Memory B cell (primary cell): ENCODE results near the gene CTXN3.
"Not testable (repeated sequence)": the region's sequence is repeated elsewhere in the genome, so short reads cannot be mapped to it uniquely, and the experiment has no call there.

Experiments
- ATAC-seq: fragments of 150-1000 bp; cut with Tn5 transposase; 2 replicates; pipeline ENCODE4 v1.10.0; 2021; ENCODE audit warnings: low read depth, mild to moderate bottlenecking, moderate library complexity
- DNase-seq, 2 donors: peaks; one replicate each; pipeline ENCODE4 v3.0.0; 2022; ENCODE audit warnings: low spot score in 2 of 2
- H3K27ac Mint-ChIP-seq: one replicate; pipeline ENCODE4 v1.8.0; 2022; ENCODE audit warnings: mild to moderate bottlenecking, moderate library complexity, mixed read lengths
- H3K27me3 Mint-ChIP-seq: one replicate; pipeline ENCODE4 v1.8.0; 2022; ENCODE audit warnings: mixed read lengths
- H3K36me3 Mint-ChIP-seq: one replicate; pipeline ENCODE4 v1.8.0; 2022; ENCODE audit warnings: mild to moderate bottlenecking, mixed read lengths
- H3K4me1 Mint-ChIP-seq: one replicate; pipeline ENCODE4 v1.8.0; 2022; ENCODE audit warnings: mixed read lengths
- H3K4me3 Mint-ChIP-seq: one replicate; pipeline ENCODE4 v1.8.0; 2022; ENCODE audit warnings: mild to moderate bottlenecking, moderate library complexity, mixed read lengths
- H3K9me3 Mint-ChIP-seq: one replicate; pipeline ENCODE4 v1.8.0; 2022; ENCODE audit warnings: mixed read lengths

The CTXN3 gene

GRCh38 chr5:127666043-127666716 is 17.3 kb downstream of the CTXN3 start:
- ATAC-seq = no peak
- no peak overlapping the region for H3K27ac Mint-ChIP-seq
- H3K4me1 Mint-ChIP-seq = no peaks in the 10 kb centered on the region
- peaks cover 3% of the 10 kb centered on the region for H3K27me3 Mint-ChIP-seq
- no peak for DNase-seq
- no peaks in the 10 kb centered on the region for H3K9me3 Mint-ChIP-seq
- no peak overlapping the region for H3K4me3 Mint-ChIP-seq
- H3K36me3 Mint-ChIP-seq = no peaks in the 10 kb centered on the region

- Mint-ChIP-seq H3K27ac (no peak overlapping the region), H3K4me3 (no peak overlapping the region), H3K9me3 (no peaks in the 10 kb centered on the region), H3K36me3 (no peaks in the 10 kb centered on the region), H3K27me3 (peaks cover 3% of the 10 kb centered on the region), H3K4me1 (no peaks in the 10 kb centered on the region)
- DNase-seq (no peak), ATAC-seq (no peak)
Observed at GRCh38 chr5:127667926-127668325, 19.0 kb downstream of the CTXN3 start.

- H3K9me3 Mint-ChIP-seq = no peaks in the 10 kb centered on the region
- no peaks in the 10 kb centered on the region for H3K4me1 Mint-ChIP-seq
- H3K36me3 Mint-ChIP-seq = no peaks in the 10 kb centered on the region
- H3K27ac Mint-ChIP-seq = no peak overlapping the region
- no peak overlapping the region for H3K4me3 Mint-ChIP-seq
- DNase-seq (no peak), ATAC-seq (no peak)
- peaks cover 3% of the 10 kb centered on the region for H3K27me3 Mint-ChIP-seq
Observed at GRCh38 chr5:127671218-127671617, 22.3 kb downstream of the CTXN3 start.

GRCh38 chr5:127673117-127673800 is 24.4 kb downstream of the CTXN3 start:
- Mint-ChIP-seq H3K27me3 (peaks cover 3% of the 10 kb centered on the region), H3K9me3 (peaks cover 1% of the 10 kb centered on the region), H3K4me3 (no peak overlapping the region), H3K27ac (no peak overlapping the region), H3K36me3 (no peaks in the 10 kb centered on the region), H3K4me1 (no peaks in the 10 kb centered on the region)
- DNase-seq = no peak
- ATAC-seq = no peak

GRCh38 chr5:127676951-127677350 is 28.1 kb downstream of the CTXN3 start:
- H3K27ac Mint-ChIP-seq, H3K4me1 Mint-ChIP-seq, ATAC-seq, H3K9me3 Mint-ChIP-seq, H3K4me3 Mint-ChIP-seq, H3K27me3 Mint-ChIP-seq, DNase-seq, H3K36me3 Mint-ChIP-seq: not testable (repeated sequence)

- not testable (repeated sequence) for H3K27ac Mint-ChIP-seq, DNase-seq, H3K36me3 Mint-ChIP-seq, ATAC-seq, H3K4me3 Mint-ChIP-seq, H3K4me1 Mint-ChIP-seq, H3K27me3 Mint-ChIP-seq, H3K9me3 Mint-ChIP-seq
Observed at GRCh38 chr5:127679691-127680330, 30.9 kb downstream of the CTXN3 start.

- H3K9me3 Mint-ChIP-seq = peaks cover 1% of the 10 kb centered on the region
- no peak overlapping the region for H3K4me3 Mint-ChIP-seq
- H3K27me3 Mint-ChIP-seq = peaks cover 2% of the 10 kb centered on the region
- DNase-seq (no peak), ATAC-seq (no peak)
- H3K27ac Mint-ChIP-seq = no peak overlapping the region
- no peaks in the 10 kb centered on the region for H3K36me3 Mint-ChIP-seq
- no peaks in the 10 kb centered on the region for H3K4me1 Mint-ChIP-seq
Observed at GRCh38 chr5:127680595-127680994, 31.7 kb downstream of the CTXN3 start.

GRCh38 chr5:127683008-127683407 is 34.1 kb downstream of the CTXN3 start:
- H3K27ac Mint-ChIP-seq = no peak overlapping the region

GRCh38 chr5:127684726-127685467 is 36.0 kb downstream of the CTXN3 start:
- H3K27me3 Mint-ChIP-seq = peaks cover 4% of the 10 kb centered on the region
- H3K36me3 Mint-ChIP-seq = no peaks in the 10 kb centered on the region
- H3K9me3 Mint-ChIP-seq = peaks cover 1% of the 10 kb centered on the region
- ATAC-seq = no peak
- DNase-seq = no peak
- H3K4me1 Mint-ChIP-seq = no peaks in the 10 kb centered on the region
- H3K27ac Mint-ChIP-seq = no peak overlapping the region
- H3K4me3 Mint-ChIP-seq = no peak overlapping the region

More at GRCh38 chr5:127683008-127683407, 34.1 kb downstream of the CTXN3 start:
- Mint-ChIP-seq H3K4me3 (no peak overlapping the region), H3K36me3 (no peaks in the 10 kb centered on the region), H3K4me1 (no peaks in the 10 kb centered on the region), H3K27me3 (peaks cover 4% of the 10 kb centered on the region), H3K9me3 (peaks cover 3% of the 10 kb centered on the region)
- DNase-seq (no peak), ATAC-seq (no peak)

GRCh38 chr5:127685662-127686061 is 36.8 kb downstream of the CTXN3 start:
- ATAC-seq (no peak), DNase-seq (no peak)
- Mint-ChIP-seq H3K9me3 (peaks cover 1% of the 10 kb centered on the region), H3K27me3 (peaks cover 4% of the 10 kb centered on the region), H3K36me3 (no peaks in the 10 kb centered on the region), H3K4me3 (no peak overlapping the region), H3K27ac (no peak overlapping the region), H3K4me1 (no peaks in the 10 kb centered on the region)

GRCh38 chr5:127686424-127686823 is 37.5 kb downstream of the CTXN3 start:
- H3K9me3 Mint-ChIP-seq = peaks cover 1% of the 10 kb centered on the region
- DNase-seq (no peak), ATAC-seq (no peak)
- H3K36me3 Mint-ChIP-seq = no peaks in the 10 kb centered on the region
- H3K4me1 Mint-ChIP-seq = no peaks in the 10 kb centered on the region
- no peak overlapping the region for H3K27ac Mint-ChIP-seq
- no peak overlapping the region for H3K4me3 Mint-ChIP-seq
- H3K27me3 Mint-ChIP-seq = peaks cover 4% of the 10 kb centered on the region

- no peak for ATAC-seq
- H3K27me3 Mint-ChIP-seq = peaks cover 2% of the 10 kb centered on the region
- no peak for DNase-seq
- H3K27ac Mint-ChIP-seq = no peak overlapping the region
- no peaks in the 10 kb centered on the region for H3K4me1 Mint-ChIP-seq
- no peaks in the 10 kb centered on the region for H3K36me3 Mint-ChIP-seq
- no peak overlapping the region for H3K4me3 Mint-ChIP-seq
- H3K9me3 Mint-ChIP-seq = no peaks in the 10 kb centered on the region
Observed at GRCh38 chr5:127694518-127695171, 45.8 kb downstream of the CTXN3 start.

GRCh38 chr5:127695346-127695745 is 46.5 kb downstream of the CTXN3 start:
- Mint-ChIP-seq H3K27me3 (peaks cover 2% of the 10 kb centered on the region), H3K36me3 (no peaks in the 10 kb centered on the region), H3K9me3 (no peaks in the 10 kb centered on the region), H3K4me3 (no peak overlapping the region), H3K27ac (no peak overlapping the region), H3K4me1 (no peaks in the 10 kb centered on the region)
- DNase-seq = no peak
- no peak for ATAC-seq

- Mint-ChIP-seq H3K9me3 (no peaks in the 10 kb centered on the region), H3K36me3 (no peaks in the 10 kb centered on the region), H3K4me3 (no peak overlapping the region), H3K4me1 (no peaks in the 10 kb centered on the region), H3K27ac (no peak overlapping the region), H3K27me3 (peaks cover 2% of the 10 kb centered on the region)
- DNase-seq = no peak
- ATAC-seq = no peak
Observed at GRCh38 chr5:127696683-127697082, 47.8 kb downstream of the CTXN3 start.
